IPS-15b (cell line): ENCODE measurements around the gene CYP2A6.
"Not testable (repeated sequence)": the region's sequence is repeated elsewhere in the genome, so short reads cannot be mapped to it uniquely, and the experiment has no call there.

Source experiments
- H3K27me3 ChIP-seq: one replicate; pipeline ENCODE4 v1.6.1; 2013; ENCODE audit warnings: low read length; ENCODE audit not compliant: control insufficient read depth, insufficient read depth
- H3K36me3 ChIP-seq: one replicate; pipeline ENCODE4 v1.6.1; 2013; ENCODE audit warnings: low read length; ENCODE audit not compliant: control insufficient read depth, insufficient read depth
- H3K4me1 ChIP-seq: one replicate; pipeline ENCODE4 v1.6.1; 2013; ENCODE audit warnings: mild to moderate bottlenecking, low read length; ENCODE audit not compliant: control insufficient read depth, insufficient read depth
- H3K4me3 ChIP-seq: one replicate; pipeline ENCODE4 v1.5.1; 2013; ENCODE audit warnings: low read depth, low read length
- H3K9ac ChIP-seq: one replicate; pipeline ENCODE4 v1.6.1; 2013; ENCODE audit warnings: low read depth, mild to moderate bottlenecking, low read length
- H3K9me3 ChIP-seq: one replicate; pipeline ENCODE4 v1.6.1; 2013; ENCODE audit warnings: mild to moderate bottlenecking, low read length; ENCODE audit not compliant: control insufficient read depth, insufficient read depth

Gene CYP2A6, protein sequence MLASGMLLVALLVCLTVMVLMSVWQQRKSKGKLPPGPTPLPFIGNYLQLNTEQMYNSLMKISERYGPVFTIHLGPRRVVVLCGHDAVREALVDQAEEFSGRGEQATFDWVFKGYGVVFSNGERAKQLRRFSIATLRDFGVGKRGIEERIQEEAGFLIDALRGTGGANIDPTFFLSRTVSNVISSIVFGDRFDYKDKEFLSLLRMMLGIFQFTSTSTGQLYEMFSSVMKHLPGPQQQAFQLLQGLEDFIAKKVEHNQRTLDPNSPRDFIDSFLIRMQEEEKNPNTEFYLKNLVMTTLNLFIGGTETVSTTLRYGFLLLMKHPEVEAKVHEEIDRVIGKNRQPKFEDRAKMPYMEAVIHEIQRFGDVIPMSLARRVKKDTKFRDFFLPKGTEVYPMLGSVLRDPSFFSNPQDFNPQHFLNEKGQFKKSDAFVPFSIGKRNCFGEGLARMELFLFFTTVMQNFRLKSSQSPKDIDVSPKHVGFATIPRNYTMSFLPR

DNA sequence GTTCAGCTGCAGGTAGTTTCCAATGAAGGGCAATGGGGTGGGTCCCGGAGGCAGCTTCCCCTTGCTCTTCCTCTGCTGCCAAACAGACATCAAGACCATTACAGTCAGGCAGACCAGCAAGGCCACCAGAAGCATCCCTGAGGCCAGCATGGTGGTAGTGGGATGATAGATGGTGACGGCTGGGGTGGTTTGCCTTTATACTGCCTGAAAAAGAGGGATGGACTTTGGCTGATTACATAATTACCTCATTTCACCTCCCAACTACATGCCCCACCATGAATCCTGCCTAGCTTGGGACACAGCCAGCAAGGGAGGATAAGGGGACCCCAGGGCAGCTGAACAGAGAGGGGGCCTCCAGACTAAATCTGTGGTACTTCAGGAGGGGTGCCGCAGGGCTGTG is at the start of gene CYP2A6:
CYP2A6 (minus strand) TSS at position 171 of the 400 bp plus-strand sequence; CDS start at position 150, 21 bp downstream.
- peaks cover 35% of the 10 kb centered on the region for H3K27me3 ChIP-seq
- not testable (repeated sequence) for H3K4me3 ChIP-seq, H3K9ac ChIP-seq, H3K9me3 ChIP-seq, H3K4me1 ChIP-seq, H3K36me3 ChIP-seq

DNA sequence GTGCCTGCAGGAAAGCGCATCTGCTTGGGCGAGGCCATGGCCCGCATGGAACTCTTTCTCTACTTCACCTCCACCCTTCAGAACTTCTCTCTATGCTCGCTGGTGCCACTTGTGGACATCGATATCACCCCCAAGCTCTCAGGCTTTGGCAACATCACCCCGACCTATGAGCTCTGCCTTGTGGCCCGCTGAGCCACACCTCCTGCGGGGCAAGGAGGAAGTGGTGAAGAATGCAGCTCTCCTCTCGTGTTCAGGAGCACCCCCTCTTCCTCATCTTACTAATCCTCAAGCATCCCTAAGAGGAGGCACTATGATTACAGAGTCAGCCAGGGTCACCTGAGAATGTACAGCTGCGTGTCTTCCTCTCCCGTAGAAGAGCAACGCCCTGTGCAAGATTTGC is 49.7 kb upstream of the CYP2A6 start:
- H3K27me3 ChIP-seq, H3K9me3 ChIP-seq, H3K9ac ChIP-seq, H3K36me3 ChIP-seq, H3K4me1 ChIP-seq, H3K4me3 ChIP-seq: not testable (repeated sequence)

DNA sequence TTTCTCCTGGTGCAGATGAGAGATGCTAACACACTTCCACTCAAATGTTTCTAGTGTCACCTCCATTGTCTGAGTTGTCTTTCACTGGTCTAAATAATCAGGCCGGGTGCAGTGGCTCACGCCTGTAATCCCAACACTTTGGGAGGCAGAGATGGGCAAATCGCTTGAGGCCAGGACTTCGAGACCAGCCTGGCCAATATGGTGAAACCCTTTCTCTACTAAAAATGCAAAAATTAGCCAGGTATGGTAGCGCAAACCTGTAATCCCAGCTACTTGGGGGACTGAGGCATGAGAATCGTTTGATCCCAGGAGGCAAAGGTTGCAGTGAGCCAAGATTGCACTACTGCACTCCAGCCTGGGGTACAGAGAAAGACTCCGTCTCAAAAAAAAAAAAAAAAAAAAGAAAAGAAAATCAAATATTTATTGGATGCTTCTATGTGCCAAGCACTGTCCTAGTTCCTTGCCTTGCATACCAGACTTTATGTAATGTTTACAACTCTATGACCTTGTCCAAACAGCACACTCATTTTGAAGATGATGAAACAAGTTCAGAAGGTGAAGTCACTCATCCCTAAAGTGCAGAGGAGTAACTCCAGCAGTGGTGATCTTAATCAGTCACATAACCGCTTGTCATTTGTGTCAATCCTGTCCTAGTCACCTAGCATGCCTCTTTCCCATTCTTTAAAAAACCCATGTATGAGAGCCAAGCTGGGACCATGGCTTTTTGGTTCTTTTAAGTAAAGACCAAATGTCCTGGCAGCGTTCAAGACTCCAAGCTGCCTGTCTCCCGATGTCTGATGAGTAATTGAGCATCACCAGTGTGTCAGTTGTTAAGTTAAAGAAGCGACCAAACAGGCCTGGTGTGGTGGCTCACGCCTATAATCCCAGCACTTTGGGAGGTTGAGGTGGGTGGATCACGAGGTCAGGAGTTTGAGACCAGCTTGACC is 46.9 kb upstream of the CYP2A6 start:
- H3K36me3 ChIP-seq, H3K9me3 ChIP-seq, H3K27me3 ChIP-seq, H3K4me1 ChIP-seq, H3K4me3 ChIP-seq, H3K9ac ChIP-seq: not testable (repeated sequence)

DNA sequence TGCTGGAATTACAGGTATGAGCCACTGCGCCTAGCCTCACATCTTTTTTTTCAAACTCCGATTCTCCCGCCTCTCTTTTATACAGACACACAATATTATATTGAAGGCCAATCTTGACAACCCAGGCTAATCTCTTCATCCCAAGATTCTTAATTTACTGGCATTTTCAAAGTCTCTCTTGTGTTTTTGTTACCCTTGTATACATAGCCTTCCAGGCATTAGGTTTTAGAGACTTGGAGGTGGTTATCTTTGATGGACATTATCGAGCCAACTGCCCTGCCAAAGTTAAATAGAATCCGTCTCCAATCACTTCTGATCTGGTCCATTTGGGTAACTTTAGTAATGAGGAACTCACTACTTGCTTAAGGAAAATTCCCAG is 46.2 kb upstream of the CYP2A6 start:
- no peak overlapping the region for H3K4me3 ChIP-seq
- H3K27me3 ChIP-seq = no peaks in the 10 kb centered on the region
- no peak overlapping the region for H3K9ac ChIP-seq
- H3K36me3 ChIP-seq = no peaks in the 10 kb centered on the region
- H3K9me3 ChIP-seq = no peaks in the 10 kb centered on the region
- H3K4me1 ChIP-seq = no peaks in the 10 kb centered on the region

DNA sequence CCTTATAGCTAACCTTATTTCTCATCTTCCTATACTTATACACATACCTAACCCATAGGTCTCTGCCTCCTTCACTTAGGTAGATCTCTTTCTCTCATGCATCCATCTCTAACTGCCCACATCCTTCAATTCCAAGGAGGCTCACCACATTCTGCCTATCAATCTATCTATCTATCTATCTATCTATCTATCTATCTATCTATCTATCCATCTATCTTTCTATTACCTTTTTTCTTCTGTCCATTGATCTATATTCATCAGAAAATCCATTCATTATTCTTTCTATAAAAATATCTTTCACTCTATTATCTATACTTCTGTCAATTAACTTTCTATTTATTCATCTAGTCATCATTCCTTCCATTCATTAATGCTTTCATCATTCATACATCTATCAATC is 42.9 kb upstream of the CYP2A6 start:
- H3K4me1 ChIP-seq = no peaks in the 10 kb centered on the region
- no peak overlapping the region for H3K9ac ChIP-seq
- no peaks in the 10 kb centered on the region for H3K9me3 ChIP-seq
- H3K27me3 ChIP-seq = no peaks in the 10 kb centered on the region
- no peaks in the 10 kb centered on the region for H3K36me3 ChIP-seq
- H3K4me3 ChIP-seq = no peak overlapping the region

DNA sequence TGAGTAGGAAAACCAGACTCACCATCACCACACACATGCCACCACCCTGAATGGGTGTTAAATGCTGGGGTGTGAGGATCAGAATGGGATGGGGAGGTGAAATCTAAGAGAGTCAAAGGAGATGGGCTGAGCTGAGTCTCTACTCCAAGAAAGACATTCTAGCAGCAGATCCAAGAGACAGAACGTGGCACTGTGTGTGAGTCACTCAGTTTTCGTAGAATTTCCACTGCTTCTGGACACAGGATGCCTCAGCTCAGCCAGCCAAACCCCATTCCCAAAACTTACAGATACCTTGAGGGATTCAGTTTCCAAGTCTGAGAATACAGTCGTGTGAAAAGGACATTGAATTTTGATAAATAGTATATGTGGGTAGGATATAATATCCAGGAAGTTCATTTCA is 39.1 kb upstream of the CYP2A6 start:
- H3K9ac ChIP-seq = no peak overlapping the region
- no peak overlapping the region for H3K4me3 ChIP-seq
- no peaks in the 10 kb centered on the region for H3K4me1 ChIP-seq
- no peaks in the 10 kb centered on the region for H3K36me3 ChIP-seq
- no peaks in the 10 kb centered on the region for H3K9me3 ChIP-seq
- no peaks in the 10 kb centered on the region for H3K27me3 ChIP-seq

DNA sequence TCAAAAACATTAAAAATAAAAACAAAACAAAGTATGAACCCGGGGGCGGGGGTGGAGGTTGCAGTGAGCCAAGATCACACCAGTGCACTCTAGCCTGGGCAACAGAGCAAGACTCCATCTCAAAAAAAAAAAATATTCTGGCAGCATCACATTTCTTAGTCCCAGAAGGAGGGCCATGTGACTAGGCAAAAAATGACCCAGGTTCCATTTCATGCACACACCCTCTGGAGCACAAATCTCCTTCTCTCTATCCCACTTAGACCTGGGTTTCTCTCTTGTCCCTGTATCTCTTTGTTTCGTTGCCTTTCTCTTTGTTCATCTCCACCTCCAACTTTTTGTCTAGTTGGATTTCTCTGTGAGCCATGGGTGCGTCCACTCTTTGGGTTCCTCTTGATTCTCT is 37.9 kb upstream of the CYP2A6 start:
- Histone ChIP-seq H3K36me3 (no peaks in the 10 kb centered on the region), H3K9me3 (no peaks in the 10 kb centered on the region), H3K4me1 (no peaks in the 10 kb centered on the region), H3K4me3 (no peak overlapping the region), H3K27me3 (no peaks in the 10 kb centered on the region), H3K9ac (no peak overlapping the region)

DNA sequence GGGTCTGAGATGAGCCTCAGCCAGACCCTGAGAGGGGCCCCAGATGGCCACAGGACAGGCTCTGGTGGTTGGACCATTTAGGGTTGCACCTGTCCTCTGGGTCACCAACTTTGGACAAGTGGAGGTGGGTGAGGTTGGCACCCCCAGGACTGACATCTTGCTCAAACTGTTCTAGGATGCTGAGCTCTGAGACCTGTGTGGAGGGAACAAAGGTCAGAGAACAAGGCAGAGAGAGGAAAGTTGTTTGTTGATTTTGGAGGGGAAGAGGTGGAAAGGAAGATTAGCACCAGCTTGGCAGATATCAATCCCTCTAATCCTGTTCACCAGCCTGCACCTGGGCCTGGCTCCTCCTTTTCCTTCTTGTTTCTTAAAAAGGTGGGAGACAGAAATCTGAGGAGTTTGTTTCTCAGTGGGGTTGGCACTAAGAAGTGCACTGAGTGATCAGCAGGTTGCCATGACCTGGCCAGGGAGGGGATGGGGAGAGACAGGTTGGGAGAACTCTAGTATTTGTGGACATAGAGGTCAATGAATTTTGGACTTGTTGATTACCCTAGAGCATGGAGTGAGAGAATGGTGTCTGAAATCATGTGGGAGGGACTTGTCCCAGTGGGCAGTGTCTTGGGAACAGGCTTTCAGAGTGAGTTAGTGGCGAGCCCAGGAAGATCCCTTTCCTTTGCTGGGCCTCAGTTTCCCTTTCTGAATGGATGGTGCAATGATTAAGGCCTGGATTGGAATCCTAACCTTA is 34.1 kb upstream of the CYP2A6 start:
- peaks cover 16% of the 10 kb centered on the region for H3K27me3 ChIP-seq
- not testable (repeated sequence) for H3K4me3 ChIP-seq, H3K4me1 ChIP-seq, H3K9me3 ChIP-seq, H3K9ac ChIP-seq, H3K36me3 ChIP-seq

DNA sequence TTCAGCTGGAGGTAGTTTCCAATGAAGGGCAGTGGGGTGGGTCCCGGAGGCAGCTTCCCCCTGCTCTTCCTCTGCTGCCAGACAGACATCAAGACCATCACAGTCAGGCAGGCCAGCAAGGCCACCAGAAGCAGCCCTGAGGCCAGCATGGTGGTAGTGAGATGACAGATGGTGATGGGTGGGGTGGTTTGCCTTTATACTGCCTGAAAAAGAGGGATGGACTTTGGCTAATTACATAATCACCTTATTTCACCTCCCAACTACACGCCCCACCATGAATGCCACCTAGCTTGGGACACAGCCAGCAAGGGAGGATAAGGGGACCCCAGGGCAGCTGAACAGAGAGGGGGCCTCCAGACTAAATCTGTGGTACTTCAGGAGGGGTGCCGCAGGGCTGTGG is 31.8 kb upstream of the CYP2A6 start, which contains the start of gene CYP2A7:
CYP2A7 (minus strand) TSS at position 170 of the 400 bp plus-strand sequence; CDS start at position 149, 21 bp downstream.
- H3K36me3 ChIP-seq, H3K4me1 ChIP-seq, H3K9me3 ChIP-seq, H3K9ac ChIP-seq, H3K4me3 ChIP-seq: not testable (repeated sequence)
- peaks cover 19% of the 10 kb centered on the region for H3K27me3 ChIP-seq

DNA sequence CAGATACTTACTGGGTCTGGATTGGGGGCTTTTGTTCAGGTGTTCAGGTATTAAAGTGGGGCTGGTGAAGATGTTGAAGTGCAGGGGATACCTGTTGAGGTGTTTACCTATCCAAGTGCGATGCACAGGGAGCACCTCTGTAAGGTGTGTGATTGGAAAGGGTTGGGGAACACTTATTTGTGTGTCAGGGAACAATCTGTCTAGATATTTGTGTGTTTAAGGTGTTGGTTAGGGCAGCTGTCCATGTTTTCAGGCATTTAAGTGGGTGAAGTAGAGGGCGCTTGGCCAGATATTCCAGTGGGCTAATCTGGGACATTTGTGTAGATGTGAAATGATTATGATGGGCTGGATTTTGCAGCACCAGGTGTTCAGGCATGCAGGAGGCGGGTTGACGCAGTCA is 29.1 kb upstream of the CYP2A6 start:
- peaks cover 23% of the 10 kb centered on the region for H3K27me3 ChIP-seq
- not testable (repeated sequence) for H3K4me3 ChIP-seq, H3K36me3 ChIP-seq, H3K9ac ChIP-seq, H3K9me3 ChIP-seq, H3K4me1 ChIP-seq

DNA sequence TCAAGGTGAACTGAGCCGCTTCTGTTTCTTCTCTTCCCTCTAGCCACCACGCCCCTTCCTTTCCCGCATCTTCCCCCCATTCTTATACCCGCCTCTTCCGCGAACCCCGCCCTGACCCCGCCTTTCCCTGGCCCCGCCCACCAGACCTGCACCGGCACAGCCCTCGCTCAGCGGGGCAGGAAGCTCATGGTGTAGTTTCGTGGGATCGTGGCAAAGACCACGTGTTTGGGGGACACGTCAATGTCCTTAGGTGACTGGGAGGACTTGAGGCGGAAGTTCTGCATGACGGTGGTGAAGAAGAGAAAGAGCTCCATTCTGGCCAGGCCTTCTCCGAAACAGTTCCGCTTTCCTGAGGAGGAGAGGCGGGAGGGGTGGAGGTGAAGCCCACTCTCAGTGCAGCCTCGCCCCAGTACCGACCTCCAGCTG is 25.3 kb upstream of the CYP2A6 start:
- not testable (repeated sequence) for H3K9ac ChIP-seq, H3K36me3 ChIP-seq, H3K9me3 ChIP-seq, H3K4me1 ChIP-seq
- Histone ChIP-seq H3K4me3 (peak overlapping the region; percentile 22), H3K27me3 (peaks cover 12% of the 10 kb centered on the region)
